HL-60 (cell line): ENCODE data around the gene STX10.

Source experiments
- POLR2AphosphoS5 ChIP-seq: IDR thresholded peaks from 2 replicates; pipeline ENCODE4 v1.6.1; 2012; ENCODE audit warnings: low read depth
- TF ChIP-seq, protein P1 (sequence below): IDR thresholded peaks from one replicate; pipeline ENCODE4 v1.5.1; 2011; ENCODE audit warnings: low read length, control low read depth, inconsistent platforms; ENCODE audit not compliant: insufficient read depth

DNA sequence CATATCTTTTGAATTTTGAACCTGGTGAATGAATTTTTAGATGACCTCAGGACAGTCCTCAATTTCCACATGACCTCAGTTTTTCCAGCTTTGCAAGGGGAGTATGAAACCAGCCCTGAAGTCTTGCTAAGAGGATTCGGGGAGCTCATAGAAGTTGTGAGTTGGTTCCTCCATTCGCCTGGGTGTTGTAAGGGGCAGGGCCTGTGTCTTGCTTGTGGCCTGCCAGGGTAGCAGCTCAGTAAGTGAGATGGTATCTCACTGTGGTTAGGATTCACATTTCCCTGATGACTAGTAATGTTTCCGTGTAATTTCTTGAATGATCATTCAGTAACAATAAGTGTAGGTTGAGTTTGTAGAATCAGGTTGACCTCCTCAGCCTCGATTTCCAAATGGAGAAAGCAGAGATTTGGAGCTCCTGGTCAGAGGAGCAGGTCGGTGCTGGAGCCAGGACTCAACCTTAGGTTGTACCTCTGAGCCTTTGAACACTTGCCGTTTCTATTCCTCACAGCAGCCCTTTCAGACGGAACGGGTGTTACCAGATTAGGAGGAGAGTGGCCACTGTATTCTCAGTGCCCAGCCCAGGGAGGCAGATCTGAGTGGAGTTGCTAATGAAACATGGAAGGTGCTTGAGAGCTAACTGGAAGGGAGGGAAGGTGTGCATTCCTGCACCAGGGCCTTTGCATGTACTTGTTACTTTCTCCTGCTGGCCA is 17.5 kb downstream of the STX10 start:
- TF ChIP-seq, protein P1, sequence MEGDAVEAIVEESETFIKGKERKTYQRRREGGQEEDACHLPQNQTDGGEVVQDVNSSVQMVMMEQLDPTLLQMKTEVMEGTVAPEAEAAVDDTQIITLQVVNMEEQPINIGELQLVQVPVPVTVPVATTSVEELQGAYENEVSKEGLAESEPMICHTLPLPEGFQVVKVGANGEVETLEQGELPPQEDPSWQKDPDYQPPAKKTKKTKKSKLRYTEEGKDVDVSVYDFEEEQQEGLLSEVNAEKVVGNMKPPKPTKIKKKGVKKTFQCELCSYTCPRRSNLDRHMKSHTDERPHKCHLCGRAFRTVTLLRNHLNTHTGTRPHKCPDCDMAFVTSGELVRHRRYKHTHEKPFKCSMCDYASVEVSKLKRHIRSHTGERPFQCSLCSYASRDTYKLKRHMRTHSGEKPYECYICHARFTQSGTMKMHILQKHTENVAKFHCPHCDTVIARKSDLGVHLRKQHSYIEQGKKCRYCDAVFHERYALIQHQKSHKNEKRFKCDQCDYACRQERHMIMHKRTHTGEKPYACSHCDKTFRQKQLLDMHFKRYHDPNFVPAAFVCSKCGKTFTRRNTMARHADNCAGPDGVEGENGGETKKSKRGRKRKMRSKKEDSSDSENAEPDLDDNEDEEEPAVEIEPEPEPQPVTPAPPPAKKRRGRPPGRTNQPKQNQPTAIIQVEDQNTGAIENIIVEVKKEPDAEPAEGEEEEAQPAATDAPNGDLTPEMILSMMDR = no peak
- TF ChIP-seq POLR2AphosphoS5 = no peak
